ENCODE data around the gene TAGLN.

Gene TAGLN

DNA sequence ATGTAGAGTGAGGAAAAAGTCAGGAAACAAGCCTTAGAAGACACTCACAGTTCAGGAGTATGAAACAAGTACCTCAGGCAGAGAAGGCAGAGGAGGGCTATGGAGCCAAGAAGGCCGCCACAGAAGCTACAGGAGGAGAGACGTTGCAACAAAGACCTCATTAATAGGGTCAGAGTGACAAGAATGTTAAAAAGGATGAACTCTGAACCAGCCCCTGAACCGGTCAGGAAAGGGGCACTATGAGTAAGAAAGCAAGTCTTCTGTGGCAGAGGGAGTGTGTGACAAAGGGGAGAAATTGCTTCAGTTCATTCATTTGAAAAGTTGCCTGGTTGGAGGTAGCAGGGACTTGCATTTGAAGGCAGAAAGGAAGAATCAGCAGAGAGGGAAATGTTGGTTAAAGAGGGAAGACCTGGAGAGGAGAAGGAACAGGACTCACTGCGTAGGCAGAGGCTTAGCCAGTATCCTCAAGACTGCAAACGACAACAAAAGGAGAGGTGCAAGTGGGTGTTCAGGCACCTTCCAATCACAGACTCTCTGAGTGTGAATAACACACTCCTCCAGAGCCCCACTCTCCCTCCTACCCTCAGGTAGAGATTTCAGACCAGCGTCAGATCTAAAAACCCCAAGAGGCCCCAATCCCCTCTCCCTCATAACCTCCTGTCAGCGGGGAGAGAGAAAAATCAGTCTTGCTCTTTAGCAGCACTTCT, 15.4 kb downstream of the TAGLN start:
- DNase-seq (ENCODE audit: low spot score), result no peak

- peak; percentile 31 for DNase-seq (ENCODE audit: low spot score)
Observed at GRCh38 chr11:117217141-117218084, 18.2 kb downstream of the TAGLN start.

- no peak for DNase-seq (ENCODE audit: low spot score)
Observed at GRCh38 chr11:117218133-117218915, 19.2 kb downstream of the TAGLN start.

DNA sequence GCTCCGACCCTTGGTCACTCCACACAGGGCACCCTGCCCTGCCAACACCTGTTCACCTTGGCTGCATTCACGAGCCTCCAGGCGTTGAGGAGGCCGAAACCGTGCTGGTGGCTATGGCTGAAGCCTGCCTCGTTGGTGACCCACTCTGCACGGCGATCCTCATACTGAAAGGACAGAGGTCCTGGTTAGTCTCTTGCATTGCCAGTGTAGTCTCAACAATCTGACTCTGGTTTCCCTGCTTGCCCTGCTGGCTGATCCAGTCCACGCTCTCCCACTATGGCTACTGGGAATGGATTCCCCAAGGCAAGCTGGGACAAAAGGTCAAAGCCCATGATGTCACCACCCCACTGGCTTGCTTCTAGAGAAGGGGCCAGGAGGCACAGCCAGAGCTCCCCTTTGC, 19.8 kb downstream of the TAGLN start:
- DNase-seq (ENCODE audit: low spot score), result no peak

DNA sequence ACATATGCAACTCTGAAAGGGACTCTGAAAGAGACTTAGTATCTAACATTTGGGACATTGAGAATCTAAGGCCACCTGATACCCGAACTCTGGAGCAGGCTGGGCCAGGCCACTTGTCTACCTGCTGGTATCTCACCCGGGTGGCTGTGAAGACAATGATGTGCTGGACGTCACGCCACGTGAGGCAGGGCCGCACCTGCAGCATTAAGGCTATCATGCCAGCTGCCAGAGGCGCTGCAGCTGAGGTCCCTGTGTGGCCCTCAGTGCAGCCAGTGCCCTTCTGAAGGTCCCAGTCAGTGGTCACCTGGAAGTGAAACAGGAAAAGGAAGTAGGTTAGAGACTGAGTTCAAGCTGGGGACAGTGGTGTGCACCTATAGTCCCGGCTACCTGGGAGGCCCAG, 20.3 kb downstream of the TAGLN start:
- no peak for DNase-seq (ENCODE audit: low spot score)

DNA sequence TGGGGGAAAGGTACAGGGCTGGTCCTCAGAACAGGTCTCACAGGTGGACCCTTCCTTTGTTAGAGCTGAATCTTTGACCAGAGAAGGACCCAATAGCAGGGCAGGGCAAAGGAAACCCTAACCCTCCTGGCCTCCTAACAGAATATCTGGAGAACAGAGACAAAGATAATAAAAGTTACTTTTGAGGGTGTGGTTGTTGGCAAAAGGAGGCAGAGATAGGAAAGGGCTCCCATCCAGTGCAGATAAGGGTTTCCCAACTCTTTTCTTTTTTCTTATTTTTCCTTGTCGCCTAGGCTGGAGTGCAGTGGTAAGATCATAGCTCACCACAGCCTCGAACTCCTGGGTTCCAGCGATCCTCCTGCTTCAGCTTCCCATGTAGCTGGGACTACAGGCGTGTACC, 20.8 kb downstream of the TAGLN start:
- no peak for DNase-seq (ENCODE audit: low spot score)

GRCh38 chr11:117220568-117220967, 21.4 kb downstream of the TAGLN start:
- DNase-seq (ENCODE audit: low spot score), result no peak

- no peak for DNase-seq (ENCODE audit: low spot score)
Observed at GRCh38 chr11:117220999-117221774, 22.0 kb downstream of the TAGLN start.

- DNase-seq (ENCODE audit: low spot score), result no peak
Observed at GRCh38 chr11:117221775-117222517, 22.8 kb downstream of the TAGLN start.

DNA sequence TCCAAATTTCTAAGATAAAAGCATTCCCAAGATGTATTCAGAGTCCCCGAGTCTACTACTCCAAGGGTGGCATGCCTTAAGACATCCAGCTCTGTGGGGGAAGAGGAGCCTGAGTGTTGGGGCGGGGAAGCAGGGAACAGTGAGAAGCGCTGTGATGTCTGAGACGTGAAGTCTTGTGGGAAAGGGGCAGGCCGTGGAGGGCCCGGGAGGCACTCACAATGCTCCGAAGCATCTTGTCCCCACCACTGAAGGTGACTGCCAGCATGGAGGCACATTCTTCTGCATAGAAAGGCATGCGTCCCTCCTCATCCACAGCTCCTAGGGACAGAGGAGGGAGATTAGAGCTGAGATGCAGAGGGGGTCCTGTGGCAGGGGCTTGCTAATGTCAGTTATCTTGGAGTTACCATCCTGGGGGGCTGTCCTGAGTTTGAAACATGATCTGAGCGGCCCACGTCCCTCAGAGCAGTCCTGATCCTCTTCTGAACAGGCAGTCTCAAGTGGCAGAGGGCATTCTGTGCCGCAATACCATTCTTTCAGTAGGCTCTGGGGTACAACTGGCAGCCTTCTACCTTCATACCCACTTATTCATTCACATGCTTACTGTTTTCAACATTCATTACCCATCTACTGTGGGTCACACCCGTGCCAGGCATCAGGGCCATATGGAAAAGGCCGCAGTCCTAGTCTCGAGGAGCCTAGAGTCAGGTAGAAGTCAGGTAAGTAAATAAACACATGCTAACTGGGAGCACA, 24.0 kb downstream of the TAGLN start:
- DNase-seq (ENCODE audit: low spot score), result no peak

- DNase-seq (ENCODE audit: low spot score), result no peak
Observed at GRCh38 chr11:117223741-117224689, 24.8 kb downstream of the TAGLN start.

DNA sequence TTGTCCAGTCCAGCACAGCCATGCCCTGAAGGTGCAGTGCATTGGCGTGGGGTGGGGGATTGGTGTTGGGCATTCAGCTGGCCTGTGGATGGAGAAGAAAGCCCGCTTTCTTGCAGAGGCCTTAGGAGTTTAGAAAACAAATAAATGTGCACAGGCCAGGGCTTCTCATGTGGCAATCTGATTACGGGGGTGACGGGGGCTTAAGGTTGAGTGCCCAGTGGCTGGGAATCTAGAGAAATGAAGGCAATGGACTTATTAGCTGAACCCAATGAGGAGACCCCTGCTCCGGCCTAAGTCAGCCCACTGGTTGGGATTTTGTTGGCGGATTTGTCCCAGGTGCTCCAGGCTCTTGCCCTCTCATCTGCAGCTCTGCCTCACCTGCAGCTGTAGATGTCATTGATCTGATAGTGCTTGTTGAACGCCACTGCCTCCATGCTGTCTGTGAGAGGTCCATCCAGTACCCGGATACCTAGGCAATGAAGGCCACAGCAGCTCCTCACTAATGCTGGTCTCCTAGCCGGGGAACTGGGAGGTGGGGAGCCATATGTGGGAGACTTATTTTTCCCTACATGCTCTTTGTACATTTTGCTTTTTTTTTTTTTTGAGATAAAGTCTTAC, 26.5 kb downstream of the TAGLN start:
- no peak for DNase-seq (ENCODE audit: low spot score)

GRCh38 chr11:117226388-117227385, 27.5 kb downstream of the TAGLN start:
- DNase-seq (ENCODE audit: low spot score), result peak; percentile 75

GRCh38 chr11:117228091-117228490, 28.9 kb downstream of the TAGLN start:
- DNase-seq (ENCODE audit: low spot score), result no peak

DNA sequence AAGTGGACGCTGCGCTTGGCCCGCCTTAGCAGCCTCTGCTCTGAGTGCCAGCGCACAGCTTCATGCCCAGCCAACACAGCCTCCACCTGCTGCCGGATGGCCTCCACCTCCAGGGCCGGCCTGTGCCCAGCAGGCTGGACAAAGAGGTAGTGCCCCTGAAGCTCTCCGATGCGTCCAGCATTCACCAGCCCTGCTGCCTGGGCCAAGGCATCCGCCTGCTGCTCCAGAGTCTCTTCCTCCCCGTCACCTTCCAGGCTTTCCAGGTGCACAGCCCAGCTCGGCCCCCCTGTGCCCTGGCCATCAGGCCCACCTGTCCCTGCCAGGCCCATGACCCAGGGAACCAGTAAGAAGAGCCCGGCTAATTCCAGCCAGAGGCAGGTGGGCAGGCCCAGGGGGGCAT, 30.2 kb downstream of the TAGLN start:
- no peak for DNase-seq (ENCODE audit: low spot score)

DNA sequence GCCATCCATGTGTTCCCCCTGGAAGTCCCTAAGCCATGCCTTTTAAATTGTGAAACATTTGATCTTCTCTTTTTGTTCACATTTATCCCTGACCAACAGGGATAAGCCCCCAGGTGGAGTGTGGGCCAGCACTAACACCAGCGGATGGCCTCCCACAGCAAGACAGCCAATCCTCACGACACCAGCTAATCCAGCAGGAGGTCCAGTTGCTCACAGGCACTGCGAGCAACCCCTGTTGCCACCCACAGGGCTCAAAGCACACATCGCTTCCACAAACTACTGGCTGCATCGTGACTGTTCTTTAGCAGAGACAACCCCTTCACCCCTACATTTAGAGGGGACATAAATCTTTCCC, 30.7 kb downstream of the TAGLN start:
- DNase-seq (ENCODE audit: low spot score), result no peak

- DNase-seq (ENCODE audit: low spot score), result no peak
Observed at GRCh38 chr11:117230286-117230961, 31.3 kb downstream of the TAGLN start.
